ENCODE results near the gene UBE2F. TPM values are rescaled to one million over a fixed set of nuclear protein-coding genes. Genes with fewer than 3 reads are reported as not detected.

The UBE2F gene
- total and polyA plus RNA-seq, 7 experiments from 2014 or later, result 42.5 to 114 (median 52.7) TPM

DNA sequence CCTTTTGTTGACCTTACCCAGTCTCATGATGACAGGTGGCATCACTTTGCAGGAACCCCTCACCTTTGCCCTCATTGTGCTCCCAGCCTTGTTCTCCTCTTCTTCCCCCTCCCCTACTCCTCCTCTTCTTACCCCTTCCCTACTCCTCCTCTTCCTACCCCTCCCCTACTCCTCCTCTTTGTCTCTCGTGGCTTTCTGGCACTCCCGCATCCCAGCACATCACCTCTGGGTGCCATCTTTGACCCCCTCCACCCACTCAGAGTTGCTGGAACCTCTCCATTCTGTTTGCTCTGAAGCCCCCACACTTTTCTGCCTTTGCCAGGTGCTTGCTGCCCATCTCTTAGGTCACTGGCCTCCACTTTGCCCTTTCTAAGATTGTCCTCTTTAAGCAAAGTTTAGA, 17.1 kb downstream of the UBE2F start:
- H3K27me3 Mint-ChIP-seq, result no peaks in the 10 kb centered on the region
- intact Hi-C loops (cut with micrococcal nuclease), result no loop called here
- peak overlapping the region in 2 of 10 donors; percentile 1 to 10 for H3K4me3 Mint-ChIP-seq
- ChIA-PET POLR2A (no interaction called here), CTCF (no interaction called here)
- H3K36me3 Mint-ChIP-seq, result peaks cover 8 to 43% (median 36%) of the 10 kb centered on the region in 5 donors
- ATAC-seq (no peak), DNase-seq (peak in 1 of 9 donors; percentile 12)
- Histone ChIP-seq H3K27ac (ENCODE audit: low read depth, low read length) (no peak overlapping the region), H3K4me1 (ENCODE audit: control insufficient read depth in 2 of 2, insufficient read depth in 2 of 2, low read length in 2 of 2) (peaks cover 0 to 21% of the 10 kb centered on the region in 2 donors), H3K36me3 (ENCODE audit: control insufficient read depth in 2 of 3, insufficient read depth in 3 of 3, low read length in 3 of 3) (peaks cover 0 to 9% (median 0%) of the 10 kb centered on the region in 3 experiments), H3K4me3 (ENCODE audit: low read length) (no peak overlapping the region), H3K27me3 (ENCODE audit: control insufficient read depth in 2 of 2, insufficient read depth in 2 of 2, low read length in 2 of 2) (no peaks in the 10 kb centered on the region), H3K9me3 (ENCODE audit: control insufficient read depth in 2 of 3, low read length in 3 of 3) (no peaks in the 10 kb centered on the region)
- peaks cover 0 to 5% (median 0%) of the 10 kb centered on the region in 11 donors for H3K9me3 Mint-ChIP-seq
- H3K4me1 Mint-ChIP-seq, result peaks cover 39 to 74% (median 69%) of the 10 kb centered on the region in 7 donors
- H3K27ac Mint-ChIP-seq, result peak overlapping the region in 3 of 9 donors; percentile 26 to 83 (median 34)

DNA sequence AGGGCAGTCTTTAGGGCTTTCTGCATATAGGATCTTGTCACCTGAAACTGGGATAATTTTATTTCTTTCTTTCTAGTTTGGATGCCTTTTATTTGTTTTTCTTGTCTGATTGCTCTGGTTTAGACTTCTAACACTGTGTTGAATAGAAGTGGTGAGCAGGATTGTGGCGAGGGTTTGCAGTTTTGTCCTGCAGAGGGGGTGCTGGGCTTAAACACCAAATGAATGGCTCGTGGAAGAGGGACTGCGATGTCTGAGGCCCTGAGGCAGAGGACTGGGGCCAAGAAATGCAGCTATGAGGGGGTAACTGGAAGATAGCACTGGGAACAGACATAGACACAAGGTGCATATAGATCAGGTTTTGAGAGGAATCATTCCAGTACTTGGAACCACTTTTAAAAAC, 20.5 kb downstream of the UBE2F start:
- Mint-ChIP-seq H3K4me1 (peaks cover 17 to 49% (median 42%) of the 10 kb centered on the region in 7 donors), H3K4me3 (no peak overlapping the region), H3K27ac (peak overlapping the region in 5 of 9 donors; percentile 1 to 29 (median 8)), H3K27me3 (no peaks in the 10 kb centered on the region), H3K36me3 (peaks cover 9 to 53% (median 41%) of the 10 kb centered on the region in 5 donors), H3K9me3 (peaks cover 0 to 5% (median 0%) of the 10 kb centered on the region in 11 donors)
- ChIA-PET POLR2A (interaction anchor here (0.7 kb wide), 1 partner anchor 19 kb away, joined by 3 read pairs; no protein-coding TSS in a partner anchor), CTCF (no interaction called here)
- ATAC-seq (no peak), DNase-seq (peak in 1 of 9 donors; percentile 15)
- intact Hi-C loops (cut with micrococcal nuclease), result no loop called here
- Histone ChIP-seq H3K36me3 (ENCODE audit: control insufficient read depth in 2 of 3, insufficient read depth in 3 of 3, low read length in 3 of 3) (peaks cover 0 to 21% (median 0%) of the 10 kb centered on the region in 3 experiments), H3K27ac (ENCODE audit: low read depth, low read length) (no peak overlapping the region), H3K4me1 (ENCODE audit: control insufficient read depth in 2 of 2, insufficient read depth in 2 of 2, low read length in 2 of 2) (no peaks in the 10 kb centered on the region), H3K9me3 (ENCODE audit: control insufficient read depth in 2 of 3, low read length in 3 of 3) (no peaks in the 10 kb centered on the region), H3K4me3 (ENCODE audit: low read length) (no peak overlapping the region), H3K27me3 (ENCODE audit: control insufficient read depth in 2 of 2, insufficient read depth in 2 of 2, low read length in 2 of 2) (no peaks in the 10 kb centered on the region)

DNA sequence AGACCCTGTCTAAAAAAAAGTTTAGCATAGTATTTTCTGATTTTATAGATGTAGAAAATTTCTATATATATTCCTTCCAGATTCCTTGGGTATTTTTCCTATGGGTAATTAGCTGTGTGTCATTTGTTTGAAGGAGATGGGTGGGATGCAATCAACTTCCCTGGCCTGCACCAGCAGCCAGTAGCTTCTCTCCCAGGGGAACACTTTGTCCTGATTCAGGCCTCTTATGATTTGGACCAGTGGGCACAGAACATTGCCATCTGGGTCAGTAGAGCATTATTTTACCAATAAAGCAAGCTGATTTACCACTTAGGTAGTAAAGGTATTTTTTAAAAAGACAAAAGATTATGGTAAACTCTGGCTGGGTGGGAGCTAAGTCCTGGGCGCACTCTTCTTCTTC, 26.9 kb downstream of the UBE2F start:
- DNase-seq (no peak), ATAC-seq (no peak)
- Histone ChIP-seq H3K36me3 (ENCODE audit: control insufficient read depth in 2 of 3, insufficient read depth in 3 of 3, low read length in 3 of 3) (peaks cover 0 to 36% (median 0%) of the 10 kb centered on the region in 3 experiments), H3K4me3 (ENCODE audit: low read length) (no peak overlapping the region), H3K9me3 (ENCODE audit: control insufficient read depth in 2 of 3, low read length in 3 of 3) (no peaks in the 10 kb centered on the region), H3K27me3 (ENCODE audit: control insufficient read depth in 2 of 2, insufficient read depth in 2 of 2, low read length in 2 of 2) (no peaks in the 10 kb centered on the region), H3K4me1 (ENCODE audit: control insufficient read depth in 2 of 2, insufficient read depth in 2 of 2, low read length in 2 of 2) (peaks cover 6 to 7% of the 10 kb centered on the region in 2 donors), H3K27ac (ENCODE audit: low read depth, low read length) (no peak overlapping the region)
- CTCF ChIA-PET, result no interaction called here
- H3K4me1 Mint-ChIP-seq, result peaks cover 12 to 30% (median 22%) of the 10 kb centered on the region in 7 donors
- POLR2A ChIA-PET, result interaction anchor here (1.4 kb wide), 1 partner anchor 25 kb away, joined by 4 read pairs; no protein-coding TSS in a partner anchor
- H3K36me3 Mint-ChIP-seq, result peaks cover 3 to 36% (median 21%) of the 10 kb centered on the region in 5 donors
- intact Hi-C loops (cut with micrococcal nuclease), result no loop called here
- no peaks in the 10 kb centered on the region for H3K27me3 Mint-ChIP-seq
- peak overlapping the region in 4 of 9 donors; percentile 9 to 69 (median 38) for H3K27ac Mint-ChIP-seq
- H3K4me3 Mint-ChIP-seq, result no peak overlapping the region
- no peaks in the 10 kb centered on the region for H3K9me3 Mint-ChIP-seq

DNA sequence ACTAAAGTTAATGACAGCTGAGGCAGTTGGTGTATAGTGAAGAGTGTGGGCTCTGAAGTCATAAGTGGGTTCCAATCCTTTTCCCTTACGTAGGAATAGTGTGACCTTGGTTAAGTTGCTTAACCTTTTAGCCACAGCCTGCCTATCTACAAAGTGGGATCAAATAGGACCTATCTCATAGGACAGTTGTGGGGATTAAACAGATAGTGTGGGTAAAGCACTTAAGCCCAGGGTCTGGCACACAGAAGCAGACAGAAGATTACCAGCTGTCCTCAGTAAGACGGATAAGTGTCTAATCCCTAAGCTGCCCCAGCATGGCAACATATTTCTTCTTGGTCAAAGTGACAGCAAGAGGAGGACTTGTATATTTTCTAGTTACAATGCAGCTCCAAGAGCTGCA, 28.2 kb downstream of the UBE2F start:
- Histone ChIP-seq H3K4me3 (ENCODE audit: low read length) (no peak overlapping the region), H3K27ac (ENCODE audit: low read depth, low read length) (no peak overlapping the region), H3K9me3 (ENCODE audit: control insufficient read depth in 2 of 3, low read length in 3 of 3) (no peaks in the 10 kb centered on the region), H3K4me1 (ENCODE audit: control insufficient read depth in 2 of 2, insufficient read depth in 2 of 2, low read length in 2 of 2) (peaks cover 7 to 9% of the 10 kb centered on the region in 2 donors), H3K27me3 (ENCODE audit: control insufficient read depth in 2 of 2, insufficient read depth in 2 of 2, low read length in 2 of 2) (no peaks in the 10 kb centered on the region), H3K36me3 (ENCODE audit: control insufficient read depth in 2 of 3, insufficient read depth in 3 of 3, low read length in 3 of 3) (peaks cover 0 to 24% (median 0%) of the 10 kb centered on the region in 3 experiments)
- Mint-ChIP-seq H3K9me3 (no peaks in the 10 kb centered on the region), H3K27ac (peak overlapping the region in 6 of 9 donors; percentile 3 to 84 (median 57)), H3K36me3 (peaks cover 0 to 34% (median 22%) of the 10 kb centered on the region in 5 donors), H3K4me3 (no peak overlapping the region), H3K27me3 (no peaks in the 10 kb centered on the region), H3K4me1 (peaks cover 9 to 39% (median 25%) of the 10 kb centered on the region in 7 donors)
- intact Hi-C loops (cut with micrococcal nuclease), result no loop called here
- POLR2A ChIA-PET, result no interaction called here
- CTCF ChIA-PET, result no interaction called here
- ATAC-seq, result no peak
- no peak for DNase-seq

DNA sequence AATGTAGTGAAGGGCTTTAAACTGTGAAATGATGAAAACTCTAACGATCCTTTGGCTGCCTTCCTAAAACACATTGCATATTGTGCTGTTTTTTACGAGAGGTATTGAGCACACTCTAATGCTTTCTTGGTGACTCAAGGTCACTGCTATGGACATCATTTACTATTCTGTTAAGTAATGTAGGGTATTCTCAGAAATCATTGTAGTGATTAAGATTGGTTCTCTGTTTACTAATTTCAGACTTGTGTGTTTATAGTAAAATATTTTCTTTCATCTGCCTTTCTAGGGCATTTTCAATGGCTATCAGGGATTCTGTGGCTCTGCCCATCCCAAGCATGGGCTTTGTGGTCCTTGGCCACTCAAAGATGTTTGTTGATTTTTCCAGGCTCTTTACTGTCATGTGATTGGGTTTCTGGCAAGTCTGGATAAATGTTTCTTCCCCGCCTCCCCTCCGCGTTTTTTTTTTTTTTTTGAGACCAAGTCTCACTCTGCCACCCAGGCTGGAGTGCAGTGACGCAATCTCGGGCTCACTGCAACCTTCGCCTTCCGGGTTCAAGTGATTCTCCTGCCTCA, 29.3 kb downstream of the UBE2F start:
- ATAC-seq (no peak), DNase-seq (no peak)
- no peak overlapping the region for H3K27ac ChIP-seq (ENCODE audit: low read depth, low read length)
- Mint-ChIP-seq H3K27me3 (no peaks in the 10 kb centered on the region), H3K4me3 (no peak overlapping the region), H3K36me3 (peaks cover 0 to 41% (median 26%) of the 10 kb centered on the region in 5 donors), H3K9me3 (no peaks in the 10 kb centered on the region), H3K27ac (peak overlapping the region in 2 of 9 donors; percentile 34 to 53), H3K4me1 (peaks cover 9 to 42% (median 28%) of the 10 kb centered on the region in 7 donors)
- ChIA-PET CTCF (no interaction called here), POLR2A (no interaction called here)
- peaks cover 7 to 9% of the 10 kb centered on the region in 2 donors for H3K4me1 ChIP-seq (ENCODE audit: control insufficient read depth in 2 of 2, insufficient read depth in 2 of 2, low read length in 2 of 2)
- peaks cover 0 to 24% (median 0%) of the 10 kb centered on the region in 3 experiments for H3K36me3 ChIP-seq (ENCODE audit: control insufficient read depth in 2 of 3, insufficient read depth in 3 of 3, low read length in 3 of 3)
- H3K9me3 ChIP-seq (ENCODE audit: control insufficient read depth in 2 of 3, low read length in 3 of 3), result no peaks in the 10 kb centered on the region
- H3K27me3 ChIP-seq (ENCODE audit: control insufficient read depth in 2 of 2, insufficient read depth in 2 of 2, low read length in 2 of 2), result no peaks in the 10 kb centered on the region
- no peak overlapping the region for H3K4me3 ChIP-seq (ENCODE audit: low read length)
- intact Hi-C loops (cut with micrococcal nuclease), result no loop called here

DNA sequence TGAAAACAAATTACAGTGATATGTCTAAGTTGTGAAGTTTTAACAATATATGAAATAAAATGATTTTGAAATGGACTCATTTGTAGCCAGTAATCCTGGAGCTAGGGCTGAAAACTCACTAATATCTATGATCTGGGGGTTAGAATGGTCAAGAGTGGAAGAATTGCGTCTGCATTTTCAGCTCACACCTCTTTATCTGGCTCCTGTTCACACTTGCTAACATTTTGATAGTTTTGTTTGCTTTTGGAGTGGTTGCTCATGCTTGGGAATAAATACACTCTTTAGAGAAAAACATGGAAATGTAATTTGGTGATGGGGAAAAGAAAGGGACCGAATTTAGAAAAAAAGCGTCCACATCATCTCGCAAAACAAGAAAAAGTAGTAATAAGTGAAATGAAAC, 30.7 kb downstream of the UBE2F start:
- Mint-ChIP-seq H3K27ac (peak overlapping the region in 8 of 9 donors; percentile 52 to 95 (median 80)), H3K4me3 (peak overlapping the region in 8 of 10 donors; percentile 2 to 63 (median 24)), H3K4me1 (peaks cover 11 to 42% (median 30%) of the 10 kb centered on the region in 7 donors), H3K9me3 (peaks cover 0 to 1% (median 0%) of the 10 kb centered on the region in 11 donors), H3K36me3 (peaks cover 0 to 40% (median 25%) of the 10 kb centered on the region in 5 donors), H3K27me3 (no peaks in the 10 kb centered on the region)
- Histone ChIP-seq H3K36me3 (ENCODE audit: control insufficient read depth in 2 of 3, insufficient read depth in 3 of 3, low read length in 3 of 3) (peaks cover 0 to 14% (median 0%) of the 10 kb centered on the region in 3 experiments), H3K9me3 (ENCODE audit: control insufficient read depth in 2 of 3, low read length in 3 of 3) (no peaks in the 10 kb centered on the region), H3K27me3 (ENCODE audit: control insufficient read depth in 2 of 2, insufficient read depth in 2 of 2, low read length in 2 of 2) (no peaks in the 10 kb centered on the region), H3K4me3 (ENCODE audit: low read length) (no peak overlapping the region), H3K27ac (ENCODE audit: low read depth, low read length) (peak overlapping the region; percentile 6), H3K4me1 (ENCODE audit: control insufficient read depth in 2 of 2, insufficient read depth in 2 of 2, low read length in 2 of 2) (peaks cover 7 to 9% of the 10 kb centered on the region in 2 donors)
- ATAC-seq (no peak), DNase-seq (no peak)
- ChIA-PET POLR2A (interaction anchor here (1.0 to 1.1 kb wide), 2 partner anchors 15 to 44 kb away, joined by 3 read pairs; no protein-coding TSS in a partner anchor), CTCF (no interaction called here)
- intact Hi-C loops (cut with micrococcal nuclease), result no loop called here

All from naive thymus-derived CD4-positive, alpha-beta T cell (primary cell).